HG03108 (cell line): ENCODE results near the gene C3.
"Not testable (repeated sequence)": the region's sequence is repeated elsewhere in the genome, so short reads cannot be mapped to it uniquely, and the experiment has no call there.

ENCODE experiments used
- ATAC-seq: cut with Tn5 transposase; IDR thresholded peaks from one replicate; pipeline ENCODE4 v1.9.1; 2021; ENCODE audit warnings: moderate library complexity; ENCODE audit not compliant: unreplicated experiment

The C3 gene

GRCh38 chr19:6667114-6667627, 53.3 kb downstream of the C3 start:
- ATAC-seq, result no peak

GRCh38 chr19:6664916-6665315, 55.5 kb downstream of the C3 start:
- no peak for ATAC-seq

GRCh38 chr19:6663236-6664201, 56.9 kb downstream of the C3 start:
- ATAC-seq, result no peak

- ATAC-seq, result no peak
Observed at GRCh38 chr19:6662702-6663101, 57.7 kb downstream of the C3 start.

GRCh38 chr19:6661509-6662244, 58.8 kb downstream of the C3 start:
- ATAC-seq, result not testable (repeated sequence)

GRCh38 chr19:6660930-6661329, 59.5 kb downstream of the C3 start:
- ATAC-seq, result no peak

- not testable (repeated sequence) for ATAC-seq
Observed at GRCh38 chr19:6656390-6656789, 64.1 kb downstream of the C3 start.

GRCh38 chr19:6654347-6655310, 65.8 kb downstream of the C3 start:
- ATAC-seq, result no peak

- no peak for ATAC-seq
Observed at GRCh38 chr19:6652805-6653094, 67.7 kb downstream of the C3 start.

GRCh38 chr19:6651965-6652804, 68.3 kb downstream of the C3 start:
- no peak for ATAC-seq

- ATAC-seq, result no peak
Observed at GRCh38 chr19:6649185-6649584, 71.3 kb downstream of the C3 start.

- ATAC-seq, result no peak
Observed at GRCh38 chr19:6648141-6648715, 72.2 kb downstream of the C3 start.

GRCh38 chr19:6644796-6645195, 75.7 kb downstream of the C3 start:
- no peak for ATAC-seq

- ATAC-seq, result not testable (repeated sequence)
Observed at GRCh38 chr19:6640333-6640732, 80.1 kb downstream of the C3 start.

GRCh38 chr19:6639439-6639838, 81.0 kb downstream of the C3 start:
- ATAC-seq, result no peak

- ATAC-seq, result not testable (repeated sequence)
Observed at GRCh38 chr19:6633456-6633813, 87.0 kb downstream of the C3 start.

- ATAC-seq, result not testable (repeated sequence)
Observed at GRCh38 chr19:6632747-6633455, 87.5 kb downstream of the C3 start.

GRCh38 chr19:6632002-6632621, 88.3 kb downstream of the C3 start:
- ATAC-seq, result peak; percentile 54
